K562 (cell line): ENCODE measurements around the gene DENND1A. TPM values are rescaled to one million over a fixed set of nuclear protein-coding genes. Genes with fewer than 3 reads are reported as not detected.
A peak's percentile ranks its signal among the peaks of the same experiment; 100 is the strongest.
"Not testable (repeated sequence)": the region's sequence is repeated elsewhere in the genome, so short reads cannot be mapped to it uniquely, and the experiment has no call there.

Source experiments
- ATAC-seq: fragments of 200-7000 bp; cut with Tn5 transposase; 3 replicates; pipeline ENCODE4 v1.9.1; 2020; ENCODE audit warnings: moderate library complexity
- BruUV-seq: library from RNA; stranded (reverse); fragments of 400-500 nt; replicated peaks from 2 replicates; lab custom pipeline; 2021; lab: Mats Ljungman, UMichigan
- CTCF ChIA-PET: fragments of 300-600 bp; formaldehyde crosslinking; extraction: SDS; loops from one replicate; lab custom pipeline; 2021; ENCODE audit warnings: low intra/inter-chr PET ratio; lab: Yijun Ruan, JAX
- POLR2A ChIA-PET: fragments of 300-600, 350-650 bp; sonication (Branson Sonifier 250); formaldehyde crosslinking; extraction: SDS; loops from one replicate; lab custom pipeline; 2021; ENCODE audit warnings: antibody characterized with exemption, inconsistent platforms; lab: Yijun Ruan, JAX
- DNase-seq, 4 experiments: peaks; one replicate each; pipeline versions ENCODE4 v3.0.0 to v3.0.0-alpha.2; 2011 to 2018; ENCODE audit warnings: low spot score in 3 of 4, mixed read lengths in 3 of 4; ENCODE audit errors: extremely low read depth in 1 of 4
- FAIRE-seq: peaks from 2 replicates; lab custom pipeline; 2011; peaks lifted over from hg19 to GRCh38; lab: Jason Lieb, UNC
- H2AFZ ChIP-seq: 2 replicates; pipeline ENCODE4 v1.6.0; 2011; ENCODE audit warnings: low read depth, low read length, control low read depth, inconsistent platforms
- H3K27ac ChIP-seq: fragments of 200-600 bp; 3 replicates; pipeline ENCODE4 v1.8.0; 2011; ENCODE audit warnings: low read depth, mild to moderate bottlenecking, control low read depth, inconsistent platforms, low read length, moderate library complexity, mixed read lengths; ENCODE audit errors: extremely low read depth
- H3K27me3 ChIP-seq, 2 experiments: fragments of 300-600 bp in 1 of 2; 2 replicates in 1 of 2; 3 replicates in 1 of 2; pipeline versions ENCODE4 v1.6.0 to v1.8.0; 2011; ENCODE audit warnings: inconsistent platforms in 2 of 2, low read length in 2 of 2, mild to moderate bottlenecking in 1 of 2, mixed read lengths in 1 of 2, moderate library complexity in 1 of 2; ENCODE audit not compliant: control insufficient read depth in 2 of 2, insufficient read depth in 2 of 2
- H3K36me3 ChIP-seq: fragments of 300-600 bp; 3 replicates; pipeline ENCODE4 v1.8.0; 2011; ENCODE audit warnings: mild to moderate bottlenecking, low read length, inconsistent platforms; ENCODE audit not compliant: control insufficient read depth, insufficient read depth
- H3K4me1 ChIP-seq, 2 experiments: fragments of 200-600 bp in 1 of 2; replicated peaks in 1 of 2; 2 replicates in 1 of 2; 3 replicates in 1 of 2; pipeline versions ENCODE4 v1.5.1 to v1.8.0; 2011; ENCODE audit warnings: inconsistent platforms in 2 of 2, low read length in 2 of 2, mild to moderate bottlenecking in 1 of 2, mixed read lengths in 1 of 2, moderate library complexity in 1 of 2; ENCODE audit not compliant: control insufficient read depth in 2 of 2, insufficient read depth in 2 of 2
- H3K4me2 ChIP-seq: 2 replicates; pipeline ENCODE4 v1.6.1; 2011; ENCODE audit warnings: low read length, control low read depth, inconsistent platforms, mixed read lengths; ENCODE audit not compliant: insufficient read depth
- H3K4me3 ChIP-seq: fragments of 200-600 bp; sonication (generic), shearing (Covaris generic); 2 replicates; pipeline ENCODE4 v1.5.1; 2016; ENCODE audit warnings: control low read depth, inconsistent platforms
- H3K79me2 ChIP-seq: fragments of 200-600 bp; 3 replicates; pipeline ENCODE4 v1.8.0; 2011; ENCODE audit warnings: low read length, inconsistent platforms; ENCODE audit not compliant: control insufficient read depth, insufficient read depth
- H3K9ac ChIP-seq, 2 experiments: 2 replicates each; pipeline versions ENCODE4 v1.6.0 to v1.6.1; 2011; ENCODE audit warnings: low read depth in 2 of 2, low read length in 2 of 2, control low read depth in 1 of 2, inconsistent platforms in 1 of 2, mild to moderate bottlenecking in 1 of 2, mixed read lengths in 1 of 2; ENCODE audit not compliant: insufficient read depth in 1 of 2
- H3K9me1 ChIP-seq: one replicate; pipeline ENCODE4 v1.6.0; 2011; ENCODE audit warnings: inconsistent platforms, mild to moderate bottlenecking, low read length, moderate library complexity; ENCODE audit not compliant: control insufficient read depth, insufficient read depth
- H3K9me3 ChIP-seq: replicated peaks from 2 replicates; pipeline ENCODE4 v1.5.1; 2011; ENCODE audit warnings: low read depth, low read length, inconsistent platforms; ENCODE audit not compliant: control insufficient read depth, insufficient read depth
- H4K20me1 ChIP-seq: replicated peaks from 2 replicates; pipeline ENCODE4 v1.6.1; 2011; ENCODE audit warnings: low read length, inconsistent platforms, mixed read lengths; ENCODE audit not compliant: control insufficient read depth, insufficient read depth
- C11orf30 ChIP-seq: fragments of 450-650 bp; IDR thresholded peaks from 2 replicates; pipeline ENCODE4 v1.6.1; 2016; ENCODE audit warnings: low read depth, mild to moderate bottlenecking
- MAFF ChIP-seq: IDR thresholded peaks from 2 replicates; pipeline ENCODE4 v1.6.1; 2012; ENCODE audit warnings: low read length, improper control_type of control experiment
- MAFG ChIP-seq: fragments of 450-650 bp; conservative IDR thresholded peaks from 2 replicates; pipeline ENCODE4 v1.6.1; 2016; ENCODE audit warnings: missing genetic modification characterization, missing compliant biosample characterization
- ZFP91 ChIP-seq: sonication (generic); formaldehyde crosslinking; IDR thresholded peaks from 2 replicates; pipeline ENCODE4 v1.8.0; 2022; ENCODE audit warnings: mild to moderate bottlenecking, missing genetic modification reagents
- ZNF316 ChIP-seq: fragments of 450-650 bp; IDR thresholded peaks from 2 replicates; pipeline ENCODE4 v1.6.1; 2016
- WGBS: fragments of 100-300 bp; shearing (Covaris generic); methylation state at CpG from one replicate; pipeline ENCODE4 v1.1.6; 2016; ENCODE audit warnings: low coverage, mixed read lengths; ENCODE audit not compliant: insufficient coverage; ENCODE audit errors: missing lambda C conversion rate; 5-methylcytosine and 5-hydroxymethylcytosine counted together
- in situ Hi-C: fragments of 300-500 bp; cut with MboI; formaldehyde crosslinking; loops from 4 replicates; pipeline ENCODE4 v1.15.0; 2018; ENCODE audit warnings: inconsistent platforms, mixed read lengths
- intact Hi-C: fragments of 100-400 bp; cut with micrococcal nuclease; formaldehyde crosslinking; loops from 2 replicates; pipeline ENCODE4 v1.14.2; 2022
- polyA plus RNA-seq, 8 experiments: library from polyadenylated mRNA; depleted of rRNA in 4 of 8; stranded (reverse) in 5 of 8; unstranded in 3 of 8; fragments of >200 nt; fragmentation: Nextera tagmentation in 2 of 8; fragmentation: Illumina TruSeq in 1 of 8; extraction: Ambion mirVana in 2 of 8; extraction: Trizol in 1 of 8; gene quantifications; 2 replicates each; pipeline versions ENCODE4 v1.2.1 to v1.2.3, GENCODE V29; 2011 to 2014; ENCODE audit warnings: inconsistent platforms in 1 of 8, missing spikeins in 1 of 8
- total RNA-seq, 7 experiments: library from RNA; depleted of rRNA in 6 of 7; stranded (reverse); fragments of >200 nt in 6 of 7; fragmentation: Illumina TruSeq in 2 of 7; extraction: Trizol in 2 of 7; gene quantifications; 2 replicates each; pipeline versions ENCODE4 v1.2.1 to v1.2.3, GENCODE V29; 2011 to 2021; ENCODE audit warnings: low replicate concordance in 1 of 7

DENND1A gene
- total and polyA plus RNA-seq, 9 of the 15 experiments (the other 6 are each of a cell fraction or from before 2014, with no cell fraction given), result 7.6 to 29.5 (median 15.7) TPM

GRCh38 chr9:123735376-123735775 is 194.6 kb downstream of the DENND1A start (continued):
- no peak for TF ChIP-seq ZFP91

- H3K9ac ChIP-seq, H3K27ac ChIP-seq, BruUV-seq, ATAC-seq, H3K27me3 ChIP-seq, H3K9me1 ChIP-seq, H3K9me3 ChIP-seq, H3K79me2 ChIP-seq, intact Hi-C loops, in situ Hi-C loops, H3K4me3 ChIP-seq, H3K36me3 ChIP-seq, H3K4me1 ChIP-seq, FAIRE-seq, H3K4me2 ChIP-seq, CTCF ChIA-PET, H4K20me1 ChIP-seq, H2AFZ ChIP-seq, DNase-seq: not testable (repeated sequence)
- TF ChIP-seq C11orf30 (peak; percentile 51), MAFG (tag) (peak; percentile 56; the same call in 1 of the 2 replicates), MAFF (0 out of 2 replicates have a peak, but pooled peaks have one; percentile 5), ZNF316 (peak; percentile 74)
- WGBS, result 60% methylated on average over 4 of the region's 5 CpGs
- POLR2A ChIA-PET, result interaction anchor here (0.8 to 0.9 kb wide), 2 partner anchors 11 to 266 kb away, joined by 4 read pairs; no protein-coding TSS in a partner anchor
These were observed 201.4 kb downstream of the DENND1A start for GRCh38 chr9:123728571-123728970.
